Activated CD8-positive, alpha-beta memory T cell treated with anti-CD3 and anti-CD28 coated beads, Interleukin-2, amount 50 U/mL, for 24 hours (primary cell): ENCODE data around the gene COL20A1.
"Not testable (repeated sequence)": the region's sequence is repeated elsewhere in the genome, so short reads cannot be mapped to it uniquely, and the experiment has no call there.

Experiments used
- DNase-seq: peaks from one replicate; pipeline ENCODE4 v3.0.0-alpha.2; 2020; ENCODE audit errors: extremely low read depth

Gene COL20A1

GRCh38 chr20:63292904-63293303 is at the start of gene COL20A1:
Gene COL20A1, plus strand, starts transcription at chr20:63293186. Its CDS starts 1,922 bp downstream, at chr20:63295108.
- DNase-seq = no peak

- no peak for DNase-seq
Observed at GRCh38 chr20:63243604-63244247, 49.3 kb upstream of the COL20A1 start.

GRCh38 chr20:63244468-63244867 is 48.5 kb upstream of the COL20A1 start:
- no peak for DNase-seq

GRCh38 chr20:63246490-63247288 is 46.3 kb upstream of the COL20A1 start:
- DNase-seq = no peak

GRCh38 chr20:63247671-63248228 is 45.2 kb upstream of the COL20A1 start:
- no peak for DNase-seq

GRCh38 chr20:63248835-63249591 is 44.0 kb upstream of the COL20A1 start:
- DNase-seq = no peak

- DNase-seq = no peak
Observed at GRCh38 chr20:63249891-63250290, 43.1 kb upstream of the COL20A1 start.

GRCh38 chr20:63251350-63251749 is 41.6 kb upstream of the COL20A1 start:
- not testable (repeated sequence) for DNase-seq

GRCh38 chr20:63252284-63252711 is 40.7 kb upstream of the COL20A1 start:
- no peak for DNase-seq

GRCh38 chr20:63253065-63253437 is 39.9 kb upstream of the COL20A1 start:
- DNase-seq = no peak

GRCh38 chr20:63253438-63254231 is 39.4 kb upstream of the COL20A1 start:
- no peak for DNase-seq

GRCh38 chr20:63254232-63254605 is 38.8 kb upstream of the COL20A1 start, which contains the start of gene NKAIN4:
Gene NKAIN4, minus strand, starts transcription at chr20:63254463. Its CDS starts 13 bp downstream, at chr20:63254450.
- no peak for DNase-seq

GRCh38 chr20:63254606-63255384 is 38.2 kb upstream of the COL20A1 start:
- no peak for DNase-seq

GRCh38 chr20:63255931-63256704 is 36.9 kb upstream of the COL20A1 start:
- DNase-seq = no peak

- DNase-seq = no peak
Observed at GRCh38 chr20:63256954-63257353, 36.0 kb upstream of the COL20A1 start.

- no peak for DNase-seq
Observed at GRCh38 chr20:63257629-63258028, 35.4 kb upstream of the COL20A1 start.

GRCh38 chr20:63258781-63259180 is 34.2 kb upstream of the COL20A1 start:
- no peak for DNase-seq

- no peak for DNase-seq
Observed at GRCh38 chr20:63259734-63260460, 33.1 kb upstream of the COL20A1 start.

GRCh38 chr20:63260521-63260920 is 32.5 kb upstream of the COL20A1 start:
- no peak for DNase-seq
